GM19468 (cell line): ENCODE measurements around the gene ARL8B.
"Not testable (repeated sequence)": the region's sequence is repeated elsewhere in the genome, so short reads cannot be mapped to it uniquely, and the experiment has no call there.

Experiments used
- ATAC-seq: cut with Tn5 transposase; IDR thresholded peaks from one replicate; pipeline ENCODE4 v1.9.1; 2021; ENCODE audit warnings: mild to moderate bottlenecking, moderate library complexity, moderate number of reproducible peaks; ENCODE audit not compliant: unreplicated experiment; ENCODE audit errors: extremely low read depth

The ARL8B gene

DNA sequence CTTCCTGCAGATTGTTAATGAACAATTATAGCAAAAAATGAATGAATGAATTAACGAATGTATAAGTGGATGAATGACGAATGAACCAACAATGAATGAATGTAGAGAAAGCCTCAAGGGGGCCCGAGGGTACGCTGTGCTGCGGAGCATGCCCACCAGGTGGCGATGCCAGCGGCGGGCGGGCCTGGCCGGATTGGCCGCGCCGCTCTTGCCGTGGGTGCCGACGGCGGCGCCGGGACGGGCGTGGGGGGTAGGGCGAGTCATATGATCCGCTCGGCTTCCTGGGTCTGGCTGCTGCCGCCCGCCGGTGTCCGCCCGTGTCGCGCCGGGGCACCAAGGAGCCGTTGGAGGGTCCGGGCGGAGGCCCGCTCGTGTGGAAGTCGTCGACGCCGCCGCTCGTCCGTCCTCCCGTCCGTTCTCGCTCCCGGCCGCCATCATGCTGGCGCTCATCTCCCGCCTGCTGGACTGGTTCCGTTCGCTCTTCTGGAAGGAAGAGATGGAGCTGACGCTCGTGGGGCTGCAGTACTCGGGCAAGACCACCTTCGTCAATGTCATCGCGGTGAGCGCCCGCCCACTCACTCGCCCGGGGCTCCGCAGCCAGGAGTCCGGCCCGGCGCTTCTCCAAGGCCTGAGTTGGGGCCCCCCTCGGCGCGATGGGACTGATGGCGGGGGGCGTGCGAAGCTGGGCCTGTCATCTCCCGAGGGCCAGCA, at the start of gene ARL8B:
ARL8B (plus strand) TSS at position 263 of the 711 bp plus-strand sequence; CDS start at position 437, 174 bp downstream.
- peak; percentile 95 for ATAC-seq

DNA sequence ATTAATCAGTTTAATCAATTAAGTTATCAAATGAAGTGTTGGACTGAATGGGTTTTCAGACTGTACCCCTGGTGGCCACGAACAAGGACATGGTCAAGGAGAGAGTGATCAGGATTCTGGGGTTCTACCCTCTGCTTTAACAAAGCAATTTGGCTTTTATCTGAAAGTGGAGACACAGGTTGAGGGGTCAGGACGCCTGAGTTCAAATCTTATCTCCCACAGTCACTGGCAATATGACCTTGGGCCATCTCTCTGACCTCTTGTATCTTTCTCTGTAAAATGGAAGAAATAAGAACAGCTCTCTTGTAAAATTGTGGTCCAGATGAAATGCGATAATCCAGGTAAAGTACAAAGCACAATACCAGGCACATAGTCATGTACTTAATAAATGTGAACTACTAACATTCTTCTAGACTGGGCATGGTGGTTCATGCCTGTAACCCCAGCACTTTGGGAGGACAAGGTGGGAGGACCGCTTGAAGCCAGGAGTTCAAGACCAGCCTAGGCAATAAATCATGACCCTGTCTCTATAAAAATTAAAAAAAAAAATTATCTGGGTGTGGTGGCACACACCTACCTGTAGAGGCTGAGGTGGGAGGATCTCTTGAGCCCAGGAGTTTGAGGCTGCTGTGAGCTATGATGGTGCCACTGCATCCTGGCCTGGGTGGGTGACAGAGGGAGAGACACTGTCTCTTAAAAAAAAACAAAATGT, 48.6 kb upstream of the ARL8B start:
- ATAC-seq, result no peak

DNA sequence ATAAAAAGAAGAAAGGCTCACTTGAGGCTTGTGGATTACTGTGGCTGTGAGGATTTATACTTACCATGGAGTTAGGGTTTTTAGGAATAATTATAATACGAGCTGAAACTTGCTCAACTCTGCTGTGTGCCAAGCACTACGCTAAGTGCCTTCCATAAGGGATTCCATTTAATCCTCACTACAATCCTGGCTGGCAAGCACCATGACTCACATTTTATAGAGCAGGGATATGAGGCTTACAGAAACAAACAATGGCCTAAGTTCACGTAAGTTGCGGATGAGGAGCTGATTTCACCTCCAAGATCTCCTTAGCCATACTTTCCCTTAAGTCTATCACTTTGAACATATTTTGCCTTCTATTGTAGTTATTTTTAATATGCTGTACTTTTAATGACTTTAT, 43.9 kb upstream of the ARL8B start:
- no peak for ATAC-seq

DNA sequence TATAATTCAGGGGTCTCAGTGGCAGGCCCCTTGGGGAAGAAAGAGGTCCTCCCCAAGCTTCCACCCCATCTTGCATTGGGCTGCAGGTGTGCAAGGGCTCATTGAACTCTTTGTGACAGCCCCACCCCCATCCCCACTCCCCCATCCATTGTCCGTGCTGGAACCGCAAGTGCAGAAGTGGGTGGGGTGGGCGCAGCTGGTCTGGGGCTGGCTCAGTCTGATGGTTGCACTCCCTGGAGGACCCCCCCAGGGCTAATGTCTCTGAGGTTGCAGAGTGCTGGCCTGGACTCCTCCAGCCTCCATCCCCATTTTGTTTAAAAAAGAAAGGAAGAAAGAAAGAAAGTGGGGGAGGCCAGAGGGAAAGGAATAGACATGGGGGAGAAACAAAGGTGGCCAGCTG, 42.3 kb upstream of the ARL8B start:
- ATAC-seq, result no peak

DNA sequence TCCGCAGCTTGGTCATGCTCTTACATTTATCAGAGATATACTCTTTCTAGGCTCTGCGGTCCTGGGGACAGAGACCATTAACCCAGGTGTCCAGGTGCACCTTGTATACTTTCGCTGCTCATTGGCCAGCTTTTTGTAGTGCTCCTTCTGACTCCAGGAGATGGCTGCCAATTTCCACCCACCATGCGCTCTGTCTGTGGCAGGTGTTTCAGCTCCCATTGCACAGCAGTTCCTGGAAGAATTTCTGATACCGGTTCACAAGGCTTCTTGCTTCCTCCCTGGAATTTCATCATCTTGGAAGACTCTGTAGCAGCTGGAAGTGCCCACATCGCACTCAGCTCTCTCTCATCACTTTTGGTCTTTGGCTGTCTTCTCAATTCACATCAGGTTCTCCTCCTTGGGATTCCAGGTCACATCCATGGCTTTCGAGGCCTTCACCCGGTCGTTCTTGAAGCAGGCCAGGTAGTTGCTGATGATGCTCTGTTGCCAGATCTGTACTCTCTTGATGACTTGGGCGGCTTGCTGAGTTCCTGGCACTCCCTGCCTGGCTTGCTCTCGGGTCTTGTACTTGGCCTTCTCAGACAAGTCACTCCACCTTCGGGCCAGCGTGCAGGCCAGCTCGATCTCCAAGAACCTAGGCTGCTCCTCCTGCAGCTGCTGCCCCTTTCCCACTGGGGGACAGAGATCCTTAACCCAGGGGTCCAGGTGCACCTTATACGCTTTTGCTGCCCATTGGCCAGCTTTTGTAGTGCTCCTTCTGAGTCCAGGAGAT, 41.1 kb upstream of the ARL8B start:
- no peak for ATAC-seq

DNA sequence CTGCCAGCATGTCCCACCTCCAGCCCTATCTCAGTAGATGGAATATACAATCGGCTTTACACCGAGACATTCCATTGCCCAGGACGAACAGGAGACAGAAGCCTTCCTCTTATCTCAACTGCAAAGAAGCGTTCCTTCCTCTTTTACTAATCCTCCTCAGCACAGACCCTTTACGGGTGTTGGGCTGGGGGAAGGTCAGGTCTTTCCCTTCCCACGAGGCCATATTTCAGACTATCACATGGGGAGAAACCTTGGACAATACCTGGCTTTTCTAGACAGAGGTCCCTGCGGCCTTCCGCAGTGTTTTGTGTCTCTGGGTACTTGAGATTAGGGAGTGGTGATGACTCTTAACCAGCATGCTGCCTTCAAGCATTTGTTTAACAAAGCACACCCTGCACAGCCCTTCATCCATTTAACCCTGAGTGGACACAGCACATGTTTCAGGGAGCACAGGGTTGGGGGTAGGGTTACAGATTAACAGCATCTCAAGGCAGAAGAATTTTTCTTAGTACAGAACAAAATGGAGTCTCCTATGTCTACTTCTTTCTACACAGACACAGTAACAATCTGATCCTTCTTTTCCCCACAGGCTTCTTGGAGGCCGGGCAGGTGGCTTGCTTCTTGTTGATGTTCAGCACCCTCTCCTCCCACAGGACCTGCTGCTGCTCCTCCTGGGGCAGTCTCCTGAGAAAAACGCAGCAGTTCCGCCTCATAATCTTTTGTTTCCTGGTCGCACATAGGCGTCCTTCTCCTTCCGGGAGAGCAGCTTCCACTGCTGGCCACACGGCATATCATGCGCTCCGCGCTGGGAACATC, 39.9 kb upstream of the ARL8B start:
- not testable (repeated sequence) for ATAC-seq

DNA sequence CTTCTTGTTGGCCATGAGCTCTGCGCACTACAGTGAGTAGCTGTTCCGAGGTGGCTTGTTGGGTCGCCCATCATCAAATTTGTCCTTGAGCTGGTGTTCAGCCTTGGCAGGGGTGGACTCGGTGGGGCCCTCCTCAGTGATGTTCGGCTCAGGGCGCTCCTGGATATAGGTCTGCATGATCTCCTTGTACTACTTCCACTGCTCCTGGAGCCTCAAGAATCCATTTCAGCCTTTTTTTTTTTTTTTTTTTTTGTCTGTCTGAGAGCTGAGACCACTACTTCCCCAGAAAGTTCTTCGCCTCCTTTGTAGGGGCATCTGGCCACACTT, 39.3 kb upstream of the ARL8B start:
- no peak for ATAC-seq

DNA sequence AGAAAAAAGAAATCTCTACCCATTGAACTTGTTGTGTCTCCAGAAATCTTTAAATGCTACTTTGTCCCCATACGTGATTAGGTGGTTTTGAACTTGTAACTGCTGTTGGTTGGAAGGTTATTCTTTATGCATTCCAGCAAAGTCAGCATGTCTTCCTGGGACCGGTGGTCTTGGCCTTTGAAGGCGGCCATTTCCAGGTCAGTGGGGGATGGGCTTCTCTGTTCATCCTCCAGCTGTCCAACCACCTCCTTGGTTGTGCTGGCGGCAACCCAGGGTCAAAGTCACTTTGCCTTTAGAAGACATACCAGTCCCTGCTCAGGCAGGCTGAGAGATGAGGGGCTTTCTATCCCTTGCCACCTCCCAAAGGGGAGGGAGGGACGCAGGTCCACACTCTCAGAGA, 37.9 kb upstream of the ARL8B start:
- no peak for ATAC-seq

DNA sequence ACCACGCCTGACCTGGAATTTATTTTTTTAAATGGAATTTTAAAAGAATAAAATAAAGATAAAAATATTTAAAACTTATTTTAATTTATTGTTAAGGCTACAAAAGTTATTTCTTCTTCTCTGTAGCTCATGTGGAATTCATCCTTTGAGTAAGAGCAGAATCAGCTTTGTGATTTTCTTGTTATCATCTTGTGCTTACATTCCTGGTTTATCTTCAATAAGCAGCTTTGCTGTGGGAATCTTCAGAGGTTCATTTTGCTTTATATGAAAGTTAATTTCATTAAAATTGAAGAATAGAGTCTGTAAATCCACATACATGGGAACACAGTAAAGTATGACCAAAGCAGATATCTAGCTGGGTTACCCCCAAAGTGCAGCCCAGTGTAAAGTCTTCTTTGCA, 35.4 kb upstream of the ARL8B start:
- ATAC-seq, result no peak

DNA sequence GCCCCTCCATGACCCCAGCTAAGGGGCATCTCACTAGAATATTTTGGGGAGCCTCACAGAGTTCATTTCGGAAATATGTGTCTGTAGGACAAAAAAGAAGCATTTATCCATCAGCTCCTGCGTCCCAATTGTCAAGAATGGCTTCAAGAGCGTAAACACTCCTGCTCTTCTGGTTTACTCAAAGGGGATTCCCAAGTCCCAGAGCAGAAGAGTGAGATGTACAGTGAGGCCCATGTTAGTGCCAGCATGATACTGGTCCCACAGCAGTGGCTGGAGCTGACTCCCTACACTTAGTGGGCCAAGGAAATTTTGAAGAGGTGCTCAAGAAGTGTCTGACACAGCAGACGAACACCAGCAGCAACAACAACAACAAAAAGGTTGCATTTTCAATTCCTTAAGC, 34.9 kb upstream of the ARL8B start:
- ATAC-seq, result no peak

DNA sequence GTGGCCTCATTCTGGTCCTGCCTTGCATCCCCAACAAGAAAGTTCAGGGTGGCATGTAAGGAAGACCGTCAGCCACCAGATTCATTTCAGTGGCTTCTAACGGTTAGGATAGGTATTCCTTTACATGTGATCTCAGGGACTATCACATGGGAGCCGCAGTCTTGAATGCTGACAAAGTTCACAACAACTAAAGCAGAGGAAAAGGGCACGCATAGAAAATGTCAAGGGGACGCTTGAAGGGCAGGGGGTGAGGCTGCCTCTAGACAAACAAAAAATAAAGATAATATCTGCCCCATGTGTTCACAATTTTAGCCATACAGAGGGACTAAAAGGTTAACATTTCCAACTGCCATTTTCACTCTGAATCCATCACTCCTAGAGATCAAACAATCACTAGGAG, 31.9 kb upstream of the ARL8B start:
- ATAC-seq, result no peak

DNA sequence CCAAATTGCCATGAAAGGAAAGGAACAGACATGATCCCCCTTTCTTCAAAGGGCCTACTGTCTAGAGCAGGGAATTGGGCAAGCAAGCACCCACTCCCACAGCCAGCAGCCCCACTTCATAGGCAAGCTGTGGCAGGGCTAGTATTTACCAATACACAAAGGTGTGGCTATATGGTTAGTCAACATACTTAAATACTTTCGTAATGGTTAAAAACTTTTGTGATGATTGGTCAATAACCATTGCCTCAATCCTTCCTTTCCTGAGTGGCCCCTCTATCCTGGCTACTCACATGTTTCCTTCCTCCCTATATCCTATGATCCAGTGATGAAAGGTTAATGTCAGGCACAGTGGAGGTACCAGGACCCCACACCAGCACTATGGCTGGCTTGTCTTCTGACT, 30.1 kb upstream of the ARL8B start:
- ATAC-seq, result no peak

DNA sequence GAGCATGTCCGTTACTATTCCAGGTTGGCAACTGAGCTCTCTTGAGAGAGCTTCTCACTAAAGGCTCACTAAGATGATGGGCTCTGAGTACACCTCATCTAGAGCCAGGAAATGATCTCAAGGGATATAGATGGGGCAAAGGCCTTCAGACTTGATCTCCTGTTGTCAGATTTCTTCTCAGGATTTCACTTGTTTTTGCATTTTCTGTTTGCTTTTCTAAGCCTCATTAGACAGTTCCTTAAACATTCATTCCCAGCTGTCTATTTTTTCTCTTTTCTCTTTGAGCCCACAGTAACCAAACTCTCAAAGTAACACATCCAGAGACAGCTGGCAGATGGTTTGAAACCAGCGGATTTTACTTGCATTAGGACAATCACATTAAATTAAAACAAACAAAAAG, 28.4 kb upstream of the ARL8B start:
- ATAC-seq, result no peak

DNA sequence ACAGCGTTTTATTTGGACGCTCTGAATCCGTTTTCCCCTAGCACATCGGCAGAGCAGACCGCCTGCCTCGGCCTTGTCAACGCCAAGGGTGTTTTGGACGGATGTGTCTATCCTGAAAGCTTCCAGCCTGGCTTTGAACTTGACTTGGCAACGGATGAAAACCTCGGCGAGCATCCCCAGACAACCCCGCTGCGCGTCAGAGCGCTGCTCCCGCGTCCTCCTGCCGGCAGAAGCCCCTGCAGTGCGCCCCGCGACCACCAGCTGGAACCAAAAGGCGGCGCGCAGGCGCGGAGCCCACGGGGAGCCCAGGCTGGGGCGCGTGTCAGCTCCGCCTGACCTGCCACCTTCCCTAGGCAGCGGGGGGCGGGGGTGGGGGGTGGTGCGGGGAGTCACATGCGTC, 26.2 kb upstream of the ARL8B start:
- ATAC-seq, result no peak

DNA sequence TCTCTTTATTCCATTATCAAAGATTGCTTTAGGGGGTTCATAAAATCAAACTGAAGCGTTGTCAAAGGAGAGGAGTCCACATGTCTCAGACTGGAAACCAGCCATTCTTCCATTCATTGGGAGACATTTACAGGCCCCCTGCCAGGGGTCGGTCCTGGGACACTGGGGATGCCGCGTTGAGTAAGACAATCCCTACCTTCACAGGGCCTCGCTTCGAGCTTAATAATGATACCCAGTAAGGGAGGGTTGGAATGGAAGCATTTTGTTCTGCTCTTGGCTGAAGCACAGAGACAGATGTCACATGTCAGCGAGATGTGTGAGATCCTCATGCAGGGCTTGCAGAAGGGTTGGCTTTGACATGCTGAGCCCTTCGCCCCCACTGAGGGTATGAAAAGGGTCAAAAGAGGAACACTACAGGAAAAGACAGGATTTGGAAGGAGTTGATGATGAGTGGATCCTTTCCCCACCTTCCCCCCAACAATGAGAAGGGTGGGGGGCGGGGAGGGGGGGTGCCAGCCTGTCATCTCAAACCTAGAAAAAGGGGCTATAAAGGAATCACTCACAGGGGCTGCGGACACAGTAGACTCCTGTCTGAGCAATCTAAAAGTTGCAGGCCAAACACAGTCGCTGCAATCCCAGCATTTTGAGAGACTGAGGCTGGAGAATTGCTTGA, 25.6 kb upstream of the ARL8B start:
- no peak for ATAC-seq

DNA sequence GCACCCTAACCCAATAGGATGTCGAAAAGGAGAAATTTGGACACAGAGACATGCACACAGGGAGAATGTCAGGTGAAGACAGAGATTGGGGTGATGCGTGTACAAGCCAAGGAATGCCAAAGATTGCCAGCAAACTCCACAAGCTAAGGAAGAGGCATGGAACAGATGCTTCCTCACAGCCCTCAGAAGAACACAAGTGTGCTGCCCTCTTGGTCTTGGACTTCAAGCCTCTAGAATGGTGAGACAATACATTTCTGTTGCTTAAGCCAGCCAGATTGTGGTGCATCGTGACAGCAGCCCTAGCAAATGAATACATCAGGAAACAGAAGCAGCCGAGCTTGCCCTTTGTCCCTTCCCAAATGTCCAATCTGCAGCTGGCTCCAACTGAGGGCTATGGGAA, 23.7 kb upstream of the ARL8B start:
- ATAC-seq, result no peak

DNA sequence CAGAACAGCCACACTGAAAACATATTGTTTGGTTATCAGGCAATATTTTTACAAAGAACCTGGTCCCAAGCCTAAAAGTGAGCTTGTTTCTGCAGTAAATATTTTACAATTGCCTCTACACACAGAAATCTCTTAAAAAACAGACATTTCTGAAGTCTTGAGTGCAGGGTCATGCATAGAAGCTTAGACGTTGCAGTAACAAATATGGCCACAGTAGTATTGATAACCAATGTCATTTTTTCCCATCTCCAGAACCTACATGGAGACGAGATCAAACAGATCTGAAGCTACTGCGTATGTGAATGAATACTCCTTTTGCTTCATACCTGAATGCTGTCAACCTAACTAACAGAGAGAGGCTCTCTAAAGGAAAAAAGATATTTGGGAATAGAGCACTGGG, 19.6 kb upstream of the ARL8B start:
- ATAC-seq, result no peak

DNA sequence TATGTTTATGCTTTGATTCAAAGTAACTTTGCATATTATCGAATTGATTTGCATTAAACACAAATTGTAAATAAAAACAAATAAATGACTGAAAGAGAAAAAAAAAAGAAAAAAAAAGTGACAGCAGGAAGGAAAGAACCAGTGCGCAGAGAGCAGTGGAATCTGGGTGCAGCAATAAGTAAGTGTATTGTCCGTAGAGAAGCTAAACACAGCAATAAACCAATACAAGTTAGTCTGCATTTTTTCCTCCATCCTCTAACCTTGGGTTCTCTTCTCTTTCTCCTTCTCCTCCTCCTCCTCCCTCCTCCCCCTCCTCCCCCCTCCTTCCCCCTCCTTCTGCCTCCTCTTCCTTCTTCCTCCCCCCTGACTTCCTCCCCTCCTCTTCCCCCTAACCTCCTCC, 18.3 kb upstream of the ARL8B start:
- ATAC-seq, result no peak

DNA sequence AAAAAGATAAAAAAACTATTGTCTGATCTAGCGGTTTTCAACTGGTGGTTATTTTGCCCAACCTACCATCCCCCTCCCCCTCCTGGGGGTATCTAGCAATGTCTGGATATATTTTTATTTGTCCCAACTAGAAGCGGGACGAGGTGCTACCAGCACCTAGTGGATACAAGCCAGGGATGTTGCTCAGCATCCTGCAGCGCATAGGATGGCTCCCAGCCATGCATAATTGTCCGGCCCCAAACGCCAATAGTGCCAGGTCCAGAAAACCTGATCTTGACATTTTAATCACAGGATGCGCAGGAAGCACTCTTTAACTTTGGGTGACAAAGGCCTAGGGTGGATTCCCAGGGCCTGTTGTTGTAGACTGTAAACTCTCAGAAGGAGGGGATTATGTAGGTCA, 17.0 kb upstream of the ARL8B start:
- ATAC-seq, result no peak

DNA sequence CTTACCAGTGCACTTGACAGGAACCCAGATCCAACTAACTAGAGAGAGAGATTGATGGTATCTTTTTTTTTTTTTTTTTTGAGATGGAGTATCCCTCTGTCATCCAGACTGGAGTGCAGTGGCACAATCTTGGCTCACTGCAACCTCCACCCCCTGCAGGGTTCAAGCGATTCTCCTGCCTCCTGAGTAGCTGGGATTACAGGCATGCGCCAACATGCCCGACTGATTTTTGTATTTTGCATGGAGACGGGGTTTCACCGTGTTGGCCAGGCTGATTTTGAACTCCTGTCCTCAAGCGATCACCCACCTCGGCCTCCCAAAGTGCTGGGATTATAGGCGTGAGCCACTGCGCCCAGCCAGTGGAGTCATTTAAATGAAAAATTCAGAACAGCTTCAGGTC, 15.7 kb upstream of the ARL8B start:
- not testable (repeated sequence) for ATAC-seq
